Measurements from ENCODE around the gene OR5K4.

DNA sequence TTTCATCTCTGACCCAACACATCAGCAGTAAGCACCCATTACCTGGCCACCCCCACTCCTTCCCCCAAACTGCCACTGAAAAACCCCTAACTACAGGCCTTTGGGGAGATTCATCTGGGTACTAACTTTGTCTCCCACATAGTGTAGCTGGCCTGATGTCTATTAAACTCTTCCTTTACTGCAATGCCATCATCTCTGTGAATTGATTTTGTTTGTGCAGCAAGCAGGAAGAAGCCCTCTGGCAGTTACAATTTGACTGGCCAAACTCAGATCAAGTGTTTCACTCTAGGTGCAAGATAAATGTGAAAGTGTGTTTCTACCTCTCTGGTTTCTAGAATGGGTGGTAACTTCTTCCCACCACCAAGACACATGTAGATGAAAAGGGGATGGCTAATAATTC is 26.7 kb upstream of the OR5K4 start:
- TF ChIP-seq, protein P1, sequence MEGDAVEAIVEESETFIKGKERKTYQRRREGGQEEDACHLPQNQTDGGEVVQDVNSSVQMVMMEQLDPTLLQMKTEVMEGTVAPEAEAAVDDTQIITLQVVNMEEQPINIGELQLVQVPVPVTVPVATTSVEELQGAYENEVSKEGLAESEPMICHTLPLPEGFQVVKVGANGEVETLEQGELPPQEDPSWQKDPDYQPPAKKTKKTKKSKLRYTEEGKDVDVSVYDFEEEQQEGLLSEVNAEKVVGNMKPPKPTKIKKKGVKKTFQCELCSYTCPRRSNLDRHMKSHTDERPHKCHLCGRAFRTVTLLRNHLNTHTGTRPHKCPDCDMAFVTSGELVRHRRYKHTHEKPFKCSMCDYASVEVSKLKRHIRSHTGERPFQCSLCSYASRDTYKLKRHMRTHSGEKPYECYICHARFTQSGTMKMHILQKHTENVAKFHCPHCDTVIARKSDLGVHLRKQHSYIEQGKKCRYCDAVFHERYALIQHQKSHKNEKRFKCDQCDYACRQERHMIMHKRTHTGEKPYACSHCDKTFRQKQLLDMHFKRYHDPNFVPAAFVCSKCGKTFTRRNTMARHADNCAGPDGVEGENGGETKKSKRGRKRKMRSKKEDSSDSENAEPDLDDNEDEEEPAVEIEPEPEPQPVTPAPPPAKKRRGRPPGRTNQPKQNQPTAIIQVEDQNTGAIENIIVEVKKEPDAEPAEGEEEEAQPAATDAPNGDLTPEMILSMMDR (IDR thresholded peaks at IDR 0.05; ENCODE audit: low read length), result no peak
- TF ChIP-seq EZH2 (optimal IDR thresholded peaks at IDR 0.05; ENCODE audit: low read depth, low read length), result no peak
